Ovary (tissue), 9 donors: ENCODE results near the gene FAM117A. TPM values are rescaled to one million over a fixed set of nuclear protein-coding genes. Genes with fewer than 3 reads are reported as not detected.
A peak's percentile ranks its signal among the peaks of the same experiment; 100 is the strongest.

Experiments
- DNase-seq, 5 donors: peaks; one replicate each; pipeline ENCODE4 v3.0.0-alpha.2; 2019 to 2020
- H3K27ac ChIP-seq, 2 donors: fragments of 200-600 bp; one replicate each; pipeline versions ENCODE4 v1.5.1 to v1.8.0; 2019 to 2022
- H3K27me3 ChIP-seq: fragments of 200-600 bp; one replicate; pipeline ENCODE4 v1.8.0; 2022
- H3K36me3 ChIP-seq: fragments of 200-600 bp; sonication (generic); one replicate; pipeline ENCODE4 v1.5.1; 2019
- H3K4me1 ChIP-seq: one replicate; pipeline ENCODE4 v1.8.1; 2013; ENCODE audit warnings: mild to moderate bottlenecking, moderate library complexity; ENCODE audit not compliant: insufficient read depth
- H3K4me3 ChIP-seq: fragments of 200-600 bp; sonication (generic); one replicate; pipeline ENCODE4 v1.5.1; 2017
- H3K9me3 ChIP-seq, 2 donors: fragments of 200-600 bp in 1 of 2; sonication (generic) in 1 of 2; one replicate each; pipeline versions ENCODE4 v1.5.1 to v1.8.1; 2013 to 2019; ENCODE audit warnings: mild to moderate bottlenecking in 1 of 2, moderate library complexity in 1 of 2
- CTCF ChIP-seq, 3 donors: fragments of 450-650 bp in 2 of 3; fragments of 200-600 bp in 1 of 3; IDR thresholded peaks; one replicate each; pipeline versions ENCODE4 v1.5.1 to v1.8.0; 2016 to 2022; ENCODE audit warnings: antibody characterized with exemption in 3 of 3, mild to moderate bottlenecking in 1 of 3
- EP300 ChIP-seq: sonication (generic); formaldehyde crosslinking; IDR thresholded peaks from one replicate; pipeline ENCODE4 v1.6.1; 2017; ENCODE audit warnings: antibody characterized with exemption
- POLR2A ChIP-seq: fragments of 450-650 bp; IDR thresholded peaks from one replicate; pipeline ENCODE4 v1.6.1; 2017; ENCODE audit warnings: antibody characterized with exemption, mild to moderate bottlenecking, moderate library complexity
- WGBS, 3 donors: extraction: QIAGEN DNeasy Blood & Tissue Kit in 1 of 3; methylation state at CpG; one replicate each; pipeline versions ENCODE4 v1.1.5 to v1.1.7; 2013 to 2017; 5-methylcytosine and 5-hydroxymethylcytosine counted together
- intact Hi-C, 4 donors: fragments of 100-400 bp; cut with DNase I; formaldehyde crosslinking; loops; one replicate each; pipeline versions ENCODE4 v1.11.0 to v1.15.1; 2022 to 2023
- polyA plus RNA-seq, 2 donors: library from polyadenylated mRNA; stranded (reverse); fragments of 200-250 nt in 1 of 2; fragments of 350-450 nt in 1 of 2; fragmentation: Illumina TruSeq in 1 of 2; extraction: RNeasy Lipid Tissue Mini Kit (QIAGEN cat#74804) in 1 of 2; gene quantifications; one replicate each; pipeline ENCODE4 v1.2.3, GENCODE V29; 2013 to 2014
- total RNA-seq, 7 donors: library from RNA; depleted of rRNA in 2 of 7; stranded (reverse); fragments of >200 nt in 2 of 7; fragmentation: NEBNext Ultra II Directional in 3 of 7; extraction: Animal tissue kit (Norgen Biotek cat#: 25700) in 3 of 7; gene quantifications; one replicate each; pipeline versions ENCODE4 v1.1.0 to v1.2.4, GENCODE V29; 2016 to 2023
- donor health status: DM: no; HTN: no; CAD: no; lungs with moderate emphysema.
- donor health status: DM: no; HTN: no; CAD: no.
- donor health status: Bipolar disorder and iron deficiency.
- donor health status: DM: yes; HTN: yes; CAD: no.
- donor health status: DM: no; HTN: no; CAD: no.
- donor health status: DM: yes; HTN: yes; CAD: no.

The FAM117A gene
- total and polyA plus RNA-seq, 9 donors = 15.0 to 30.4 (median 19.0) TPM

GRCh38 chr17:49779739-49780231 is 15.9 kb upstream of the FAM117A start:
- DNase-seq = peak in 2 of 5 donors; percentile 20 to 52
- TF ChIP-seq CTCF (IDR thresholded peaks at IDR 0.05) (peak in 2 of 3 donors; percentile 59 to 66), EP300 (no peak), POLR2A (no peak)
- no peaks in the 10 kb centered on the region for H3K36me3 ChIP-seq
- H3K9me3 ChIP-seq = no peaks in the 10 kb centered on the region
- peaks cover 4% of the 10 kb centered on the region for H3K4me1 ChIP-seq
- H3K27me3 ChIP-seq = no peaks in the 10 kb centered on the region
- intact Hi-C loops = loop anchor here (2.0 to 10.0 kb wide), 5 partner anchors 55 to 209 kb away; partner anchors contain the start of gene SLC35B1 (in 2 of the 4)
- no peak overlapping the region for H3K4me3 ChIP-seq
- no peak overlapping the region for H3K27ac ChIP-seq
- 3 to 10% (median 3%) methylated on average over 2 of the region's 2 CpGs for WGBS, 3 donors

- H3K36me3 ChIP-seq = no peaks in the 10 kb centered on the region
- peaks cover 4% of the 10 kb centered on the region for H3K4me1 ChIP-seq
- H3K27ac ChIP-seq = no peak overlapping the region
- H3K9me3 ChIP-seq = no peaks in the 10 kb centered on the region
- WGBS, 3 donors = 84 to 89% (median 88%) methylated on average over 2 of the region's 2 CpGs
- intact Hi-C loops = loop anchor here (2.0 to 10.0 kb wide), 4 partner anchors 54 to 208 kb away; no protein-coding TSS in a partner anchor
- TF ChIP-seq POLR2A = no peak
- TF ChIP-seq EP300 = no peak
- TF ChIP-seq CTCF (IDR thresholded peaks at IDR 0.05) = no peak
- DNase-seq = no peak
- H3K27me3 ChIP-seq = no peaks in the 10 kb centered on the region
- no peak overlapping the region for H3K4me3 ChIP-seq
Measured at GRCh38 chr17:49779156-49779738, 15.3 kb upstream of the FAM117A start.

GRCh38 chr17:49777563-49777962 is 13.6 kb upstream of the FAM117A start:
- intact Hi-C loops = loop anchor here (5.0 to 10.0 kb wide), 3 partner anchors 53 to 205 kb away; no protein-coding TSS in a partner anchor
- TF ChIP-seq CTCF (IDR thresholded peaks at IDR 0.05) (no peak), POLR2A (no peak), EP300 (no peak)
- Histone ChIP-seq H3K9me3 (no peaks in the 10 kb centered on the region), H3K27ac (no peak overlapping the region), H3K4me3 (no peak overlapping the region), H3K27me3 (no peaks in the 10 kb centered on the region), H3K4me1 (peaks cover 4% of the 10 kb centered on the region), H3K36me3 (no peaks in the 10 kb centered on the region)
- DNase-seq = no peak
- 66 to 73% (median 73%) methylated on average over 2 of the region's 2 CpGs for WGBS, 3 donors

- TF ChIP-seq CTCF (IDR thresholded peaks at IDR 0.05) (no peak), EP300 (no peak), POLR2A (no peak)
- intact Hi-C loops = loop anchor here (5.0 to 10.0 kb wide), 3 partner anchors 52 to 204 kb away; no protein-coding TSS in a partner anchor
- Histone ChIP-seq H3K27me3 (no peaks in the 10 kb centered on the region), H3K27ac (no peak overlapping the region), H3K36me3 (no peaks in the 10 kb centered on the region), H3K4me1 (peaks cover 4% of the 10 kb centered on the region), H3K9me3 (no peaks in the 10 kb centered on the region), H3K4me3 (no peak overlapping the region)
- WGBS, 3 donors = 46 to 59% (median 51%) methylated on average over 8 of the region's 8 CpGs
- DNase-seq = no peak
Measured at GRCh38 chr17:49776551-49777300, 12.8 kb upstream of the FAM117A start.
